ENCODE results near the gene LENG9.
"Not testable (repeated sequence)": the region's sequence is repeated elsewhere in the genome, so short reads cannot be mapped to it uniquely, and the experiment has no call there.

The LENG9 gene

DNA sequence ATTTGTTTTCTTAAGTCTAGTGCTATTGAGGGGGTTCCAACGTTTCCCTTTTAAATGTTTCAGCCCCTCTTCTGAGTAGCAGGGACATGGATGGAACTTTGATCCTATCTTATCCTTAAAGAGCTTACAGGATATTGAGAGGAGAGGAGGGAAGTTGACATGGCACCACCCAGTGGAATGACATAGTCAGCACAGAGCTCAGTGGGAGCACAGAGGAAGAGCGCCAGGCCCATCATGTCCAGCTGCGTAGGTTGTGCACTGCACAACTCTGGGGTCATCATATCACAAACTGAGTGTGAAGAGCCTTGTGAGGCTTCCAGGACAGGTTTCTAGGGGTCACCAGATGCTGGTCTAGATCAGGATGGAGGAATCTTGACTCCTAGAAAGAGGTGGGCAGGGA, 14.1 kb upstream of the LENG9 start:
- no peak for DNase-seq

DNA sequence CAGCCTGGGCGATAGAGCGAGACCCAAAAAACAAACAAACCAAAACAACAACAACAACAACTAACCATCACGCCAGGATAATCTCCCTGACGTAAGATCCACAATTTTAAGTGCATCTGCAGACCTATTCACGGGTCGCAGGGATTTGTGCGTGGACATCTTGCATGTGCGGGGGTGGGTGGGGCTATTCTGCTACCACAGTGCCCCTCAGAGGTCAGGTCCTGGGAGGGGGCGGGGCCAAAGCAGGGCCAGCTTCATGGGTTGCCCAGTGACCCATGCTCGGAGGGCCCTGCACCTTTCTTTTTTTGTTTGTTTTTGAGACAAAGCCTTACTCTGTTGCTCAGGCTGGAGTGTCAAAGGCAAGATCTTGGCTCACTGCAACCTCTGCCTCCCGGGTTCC, 12.1 kb upstream of the LENG9 start:
- DNase-seq = no peak

- no peak for DNase-seq
These were observed 10.4 kb upstream of the LENG9 start for GRCh38 chr19:54473892-54474372.

GRCh38 chr19:54473071-54473891, 9.7 kb upstream of the LENG9 start, which contains the start of gene CDC42EP5:
Gene CDC42EP5 (minus strand): TSS chr19:54473296. CDS start chr19:54465547, 7,749 bp downstream.
- DNase-seq = no peak

DNA sequence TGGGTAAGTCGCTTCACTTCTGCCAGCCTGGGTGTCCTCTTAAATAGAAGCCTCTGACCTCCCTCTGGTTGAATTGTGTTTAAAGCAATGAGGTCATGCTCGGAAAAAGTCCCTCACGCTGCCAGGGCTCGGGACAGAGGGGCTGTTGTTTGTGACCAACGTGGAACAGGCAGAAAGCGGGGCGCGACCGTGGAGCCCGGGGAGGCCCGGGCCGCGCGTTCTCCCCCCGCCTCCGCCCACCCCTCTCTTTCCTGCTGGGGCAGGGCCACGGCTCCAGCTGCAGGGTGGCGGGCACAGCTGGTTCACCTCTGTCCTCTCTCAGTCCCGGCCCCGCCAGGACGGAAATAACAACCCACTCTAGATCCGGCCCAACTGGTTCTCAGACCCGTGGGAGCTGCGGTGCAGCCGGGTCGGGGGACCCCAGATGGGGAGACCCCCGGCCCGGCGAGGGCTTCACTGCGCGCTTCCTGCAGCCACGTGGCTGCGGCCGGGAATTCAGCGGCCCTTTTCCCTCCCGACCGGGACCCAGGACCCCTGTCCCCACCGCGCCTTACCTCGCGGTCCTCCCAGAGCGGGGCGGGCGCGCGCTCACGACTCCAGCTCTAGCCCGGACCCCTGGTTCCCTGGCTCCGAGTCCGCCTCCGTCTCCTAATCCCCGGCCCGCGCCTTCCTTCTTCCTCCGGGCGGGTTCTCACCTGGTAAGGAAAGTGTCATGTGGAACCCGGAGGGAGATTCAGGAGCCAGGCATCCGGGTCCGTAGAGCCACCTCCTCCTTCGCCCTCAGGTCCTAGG, 7.6 kb upstream of the LENG9 start:
- no peak for DNase-seq

GRCh38 chr19:54470276-54470887, 6.8 kb upstream of the LENG9 start:
- DNase-seq = no peak

GRCh38 chr19:54469496-54469934, 5.9 kb upstream of the LENG9 start:
- DNase-seq = no peak

GRCh38 chr19:54466110-54466480, 2.5 kb upstream of the LENG9 start:
- DNase-seq = not testable (repeated sequence)

DNA sequence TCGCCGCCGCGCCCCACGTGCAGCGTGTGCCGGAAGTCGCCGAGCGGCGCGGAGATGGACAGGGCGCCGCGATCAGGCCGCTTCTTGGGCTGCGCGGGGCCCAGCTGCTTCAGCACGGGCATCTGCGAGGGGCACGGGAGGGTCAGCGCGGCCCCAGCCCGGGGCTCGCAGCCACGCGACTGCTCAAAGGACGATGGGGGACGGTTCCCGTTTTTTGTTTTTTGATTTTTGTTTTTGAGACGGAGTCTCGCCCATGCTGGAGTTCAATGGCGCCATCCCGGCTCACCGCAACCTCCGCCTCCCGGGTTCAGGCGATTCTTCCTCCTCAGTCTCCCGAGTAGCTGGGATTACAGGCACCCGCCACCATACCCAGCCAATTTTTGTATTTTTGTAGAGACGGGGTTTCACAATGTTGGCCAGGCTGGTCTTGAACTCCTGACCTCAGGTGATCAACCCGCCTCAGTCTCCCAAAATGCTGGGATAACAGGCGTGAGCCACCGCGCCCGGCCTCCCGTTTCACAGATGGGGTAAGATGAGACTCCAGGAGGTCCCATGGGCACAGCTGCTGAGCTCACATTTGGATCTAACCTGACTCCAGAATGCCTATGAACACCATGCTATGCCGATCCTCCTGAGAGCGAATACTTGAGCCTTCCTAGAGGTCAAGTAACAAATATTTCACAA, 2.0 kb upstream of the LENG9 start:
- no peak for DNase-seq

DNA sequence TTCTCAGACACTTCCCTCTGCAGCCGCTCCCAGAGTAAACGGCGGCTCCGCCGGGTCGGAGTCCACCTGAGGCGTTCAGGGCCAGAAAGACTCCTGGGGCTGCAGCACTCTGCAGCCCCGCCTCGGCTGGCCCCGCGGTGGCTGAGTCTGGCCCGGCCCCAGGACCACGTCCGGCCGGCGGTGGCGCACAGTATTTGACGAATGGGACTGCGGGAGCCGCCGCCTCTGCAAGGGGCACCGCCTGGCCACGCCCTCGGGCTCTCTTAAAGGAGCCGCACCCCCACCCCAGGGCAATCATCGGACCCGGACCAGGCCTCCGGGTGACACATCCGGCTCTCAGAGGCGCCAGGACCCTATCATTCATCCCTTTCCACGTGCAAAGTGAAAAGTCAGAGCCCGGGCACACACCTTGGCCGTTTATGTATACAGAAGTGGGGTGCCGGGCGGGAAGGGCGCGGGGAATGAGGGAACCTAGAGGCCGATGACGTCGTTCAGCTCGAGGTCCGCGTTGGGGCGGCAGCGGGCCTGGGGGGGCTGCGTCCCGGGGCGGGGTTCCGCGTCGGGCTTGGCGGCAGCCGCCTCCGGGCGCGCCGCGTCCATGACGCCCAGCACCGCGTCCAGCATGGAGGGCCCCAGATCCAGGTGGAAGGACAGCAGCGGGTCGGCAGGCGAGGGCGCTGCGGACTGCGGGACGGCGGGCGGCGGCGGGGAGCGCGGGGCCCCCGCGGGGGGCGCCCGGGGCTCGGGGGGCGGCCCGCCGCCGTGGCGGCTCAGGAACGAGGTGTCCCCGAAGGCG, 1.2 kb upstream of the LENG9 start:
- DNase-seq = peak; percentile 75 to 82

- peak in 1 of 2 donors; percentile 91 for DNase-seq
These were observed 559 bp upstream of the LENG9 start for GRCh38 chr19:54464044-54464629.

DNA sequence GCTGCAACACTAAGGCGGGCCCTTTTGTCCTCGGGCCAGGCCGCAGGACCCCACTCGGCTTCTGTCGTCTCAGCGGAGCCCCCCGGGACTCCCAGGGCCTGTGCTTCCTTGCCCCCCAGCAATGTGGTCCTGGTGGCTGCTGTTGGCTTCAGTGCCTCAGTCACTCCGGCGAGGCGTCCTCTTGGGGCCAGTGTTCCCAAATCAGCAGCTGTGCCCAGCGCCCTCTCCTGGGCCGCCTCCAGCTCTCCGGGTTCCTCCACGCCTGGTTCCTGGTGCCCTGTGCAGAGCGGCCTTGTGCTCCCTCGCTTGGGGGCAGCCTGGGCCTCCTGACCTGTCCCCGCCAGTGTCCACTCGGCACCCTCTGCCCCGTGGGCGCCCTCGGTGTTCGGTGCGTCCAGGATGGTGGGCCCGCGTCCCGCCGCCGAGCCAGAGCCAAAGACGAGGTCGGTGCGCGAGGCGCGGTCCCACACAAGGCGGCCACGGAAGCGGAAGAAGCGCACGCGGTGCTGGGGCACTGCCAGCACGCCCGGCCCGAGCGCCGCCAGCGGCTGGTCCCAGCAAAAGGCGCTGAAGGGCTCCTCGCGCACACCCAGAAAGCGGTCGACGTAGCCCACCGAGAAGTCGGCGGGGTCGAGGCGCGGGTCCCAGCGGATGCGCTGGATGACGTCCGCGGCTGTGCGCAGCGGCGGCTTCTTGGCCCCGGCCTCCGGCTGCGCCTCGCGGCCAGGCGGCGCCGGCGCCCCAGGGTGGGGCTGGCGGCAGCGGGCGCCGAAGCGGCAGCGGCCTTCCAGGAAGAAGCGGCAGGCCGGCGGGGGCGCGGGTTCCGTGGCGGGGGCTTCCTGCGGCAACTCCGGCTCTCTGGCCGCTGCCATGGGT, 685 bp downstream of the LENG9 start:
- peak; percentile 67 to 70 for DNase-seq

DNA sequence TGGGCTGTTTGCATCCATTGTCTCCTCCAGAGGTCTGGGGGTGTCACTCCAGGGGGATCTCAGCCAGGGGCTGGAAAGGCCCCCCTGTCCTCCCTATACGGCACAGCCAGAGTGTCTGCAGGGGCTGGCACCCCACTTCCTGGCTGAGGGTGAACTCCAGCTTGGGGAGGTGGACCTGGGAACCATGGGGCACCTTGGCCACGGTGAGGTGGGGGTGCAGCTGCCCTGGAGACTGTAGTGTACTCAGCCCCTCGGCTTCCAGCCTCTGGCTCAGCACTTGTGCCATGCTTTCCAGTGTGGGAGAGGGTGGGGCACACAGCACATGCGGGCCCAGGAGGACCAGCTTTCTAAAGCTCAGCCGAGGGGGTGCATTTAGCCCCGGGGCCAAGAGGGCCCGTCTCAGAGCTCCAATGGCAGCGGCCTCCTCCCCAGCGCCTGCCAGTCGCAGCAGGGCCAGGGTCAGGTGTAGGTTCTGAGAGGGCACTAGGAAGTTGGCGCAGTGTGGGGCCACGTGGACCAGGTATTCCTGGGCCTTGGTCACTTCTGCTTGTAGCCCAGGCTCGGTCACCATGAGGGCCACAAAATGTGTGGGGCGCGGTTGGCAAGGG, 1.4 kb downstream of the LENG9 start:
- no peak for DNase-seq

DNA sequence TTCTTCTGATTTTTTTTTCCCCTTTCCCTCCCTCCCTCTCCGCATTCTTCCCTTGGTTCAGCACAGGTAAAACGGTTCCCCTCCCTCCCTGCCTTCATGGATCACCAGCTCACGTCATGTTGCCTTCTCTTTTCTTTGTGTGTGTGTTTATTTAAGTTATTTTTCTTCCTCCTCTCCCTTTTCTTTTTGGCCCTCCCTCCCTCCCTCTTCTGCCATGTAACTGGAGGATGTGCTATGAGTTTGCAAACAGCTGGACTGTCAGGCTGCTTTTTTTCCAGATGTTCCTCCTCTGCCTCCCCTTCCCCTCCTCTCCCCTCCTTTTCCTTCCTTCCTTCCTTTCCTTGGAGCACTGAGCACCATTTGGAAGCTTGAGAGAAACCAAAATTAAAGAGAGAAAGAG, 2.0 kb downstream of the LENG9 start:
- no peak for DNase-seq

DNA sequence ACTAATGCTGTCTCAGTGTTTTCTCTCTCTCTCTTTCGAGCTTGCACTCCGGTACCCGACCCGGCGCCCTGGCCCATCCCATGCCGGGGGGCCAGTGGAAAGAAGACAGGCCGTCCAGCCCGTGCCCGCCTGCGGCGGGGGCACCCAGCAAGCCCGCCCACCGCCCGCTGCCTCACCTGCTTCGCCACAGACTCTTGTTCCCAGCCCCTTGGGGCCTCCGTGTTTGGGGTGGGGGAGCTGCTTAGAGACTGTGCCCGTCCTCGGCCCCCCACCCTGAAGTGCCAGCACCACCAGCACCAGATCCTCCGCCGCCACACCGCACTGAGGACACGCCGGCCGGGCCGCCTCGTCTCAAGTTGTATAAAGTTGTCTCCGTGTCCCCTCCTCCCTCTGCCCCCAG, 2.4 kb downstream of the LENG9 start:
- no peak for DNase-seq

DNA sequence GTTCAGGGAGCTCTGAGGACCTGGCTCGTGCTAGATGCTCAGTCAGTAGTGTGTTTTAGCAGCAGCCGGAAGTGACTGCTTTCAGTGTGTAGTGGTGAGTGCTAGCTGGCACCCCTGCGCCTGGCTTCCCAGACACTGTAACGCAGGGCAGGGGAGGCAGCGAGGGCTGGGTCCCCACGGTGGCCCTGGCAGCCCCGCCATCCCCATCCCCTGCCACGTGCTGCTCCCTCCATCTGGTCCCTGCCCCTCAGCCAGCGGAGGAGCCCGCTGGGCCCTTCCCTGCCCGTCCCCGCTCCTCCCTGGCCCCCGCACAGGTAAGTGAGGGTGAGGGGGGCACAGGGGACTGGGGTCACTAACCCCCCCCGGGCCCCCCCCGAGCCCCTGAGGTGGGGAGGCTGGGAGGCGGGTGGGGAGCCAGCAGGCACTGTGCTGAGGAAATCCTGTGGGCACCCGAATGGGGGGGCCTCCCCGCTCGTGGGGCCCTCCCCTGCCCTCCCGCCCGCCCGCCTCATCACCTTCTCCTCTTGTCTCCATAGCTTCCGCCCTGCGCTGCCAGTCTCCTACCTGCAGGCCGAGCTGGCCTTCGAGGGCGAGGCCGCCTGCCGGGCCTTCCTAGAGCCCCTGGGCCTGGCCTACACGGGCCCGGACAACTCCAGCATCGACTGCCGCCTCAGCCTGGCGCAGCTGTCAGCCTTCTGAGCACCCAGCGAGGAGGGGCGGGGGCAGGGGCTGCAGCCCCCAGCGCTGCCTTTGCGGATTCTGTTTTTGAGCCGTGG, 3.2 kb downstream of the LENG9 start:
- no peak for DNase-seq

- DNase-seq = no peak
These were observed 4.0 kb downstream of the LENG9 start for GRCh38 chr19:54459282-54460229.

DNA sequence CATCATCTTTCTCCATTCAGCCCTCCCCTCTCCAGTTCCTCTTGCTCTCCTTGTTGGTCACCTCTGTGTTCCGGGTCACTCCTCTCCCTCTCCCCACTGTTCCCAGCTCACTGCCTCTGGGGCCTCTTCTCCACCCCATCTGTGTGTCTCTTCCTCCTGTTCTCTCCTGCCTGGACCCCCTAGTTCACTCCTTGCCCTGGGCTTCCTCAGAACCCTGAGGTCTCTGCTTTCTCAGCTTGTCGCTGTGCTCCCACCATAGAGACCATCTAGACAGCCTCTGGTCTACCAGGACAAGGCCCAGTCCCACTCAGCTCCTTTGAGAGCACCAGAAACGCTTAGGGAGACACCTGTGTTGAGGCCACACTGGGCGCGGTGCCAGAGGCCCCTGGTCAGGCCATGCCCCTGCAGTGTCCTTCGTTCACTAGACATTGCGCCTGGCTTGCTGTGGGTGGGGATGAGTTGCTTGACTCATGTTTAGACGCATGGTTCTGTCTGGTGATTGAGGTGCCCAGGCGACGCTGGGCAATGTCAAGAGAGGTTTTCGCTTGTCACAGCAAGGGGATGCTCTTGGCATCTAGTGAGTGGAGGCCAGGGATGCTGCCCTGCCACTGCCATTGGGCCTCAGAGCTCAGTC, 4.8 kb downstream of the LENG9 start:
- DNase-seq = no peak

Measured in CD4-positive, alpha-beta T cell treated with Interleukin-1 beta for 1 hour (primary cell).